Osteocyte (in vitro differentiated cells): Measurements from ENCODE around the gene PCYOX1L. TPM values are rescaled to one million over a fixed set of nuclear protein-coding genes. Genes with fewer than 3 reads are reported as not detected.

Source experiments
- DNase-seq: peaks from one replicate; pipeline ENCODE4 v3.0.0; 2021; ENCODE audit warnings: mixed read lengths; ENCODE audit not compliant: unreplicated experiment; ENCODE audit errors: extremely low spot score
- H3K27ac Mint-ChIP-seq: one replicate; pipeline ENCODE4 v1.8.0; 2021; ENCODE audit warnings: mild to moderate bottlenecking, mixed read lengths; ENCODE audit not compliant: unreplicated experiment
- H3K27me3 Mint-ChIP-seq: one replicate; pipeline ENCODE4 v1.8.0; 2021; ENCODE audit warnings: mixed read lengths; ENCODE audit not compliant: unreplicated experiment
- H3K36me3 Mint-ChIP-seq: one replicate; pipeline ENCODE4 v1.8.0; 2021; ENCODE audit warnings: mixed read lengths; ENCODE audit not compliant: unreplicated experiment
- H3K4me1 Mint-ChIP-seq: one replicate; pipeline ENCODE4 v1.8.0; 2021; ENCODE audit warnings: mixed read lengths; ENCODE audit not compliant: unreplicated experiment
- H3K4me3 Mint-ChIP-seq: one replicate; pipeline ENCODE4 v1.8.0; 2021; ENCODE audit warnings: mild to moderate bottlenecking, moderate library complexity, mixed read lengths; ENCODE audit not compliant: unreplicated experiment
- H3K9me3 Mint-ChIP-seq: one replicate; pipeline ENCODE4 v1.8.0; 2021; ENCODE audit warnings: mixed read lengths; ENCODE audit not compliant: unreplicated experiment
- CTCF ChIP-seq: fragments of 200-600 bp; sonication (generic); IDR thresholded peaks from 2 replicates; pipeline ENCODE4 v1.5.0; 2021; ENCODE audit warnings: antibody characterized with exemption, mild to moderate bottlenecking, moderate library complexity
- total RNA-seq: library from RNA; stranded (reverse); gene quantifications from 2 replicates; pipeline ENCODE4 v1.2.1, GENCODE V29; 2021

PCYOX1L gene
- total RNA-seq, 1 donor from 2014 or later = 7.7 TPM

- DNase-seq = no peak
- Mint-ChIP-seq H3K27ac (peak overlapping the region; percentile 87), H3K9me3 (no peaks in the 10 kb centered on the region), H3K4me3 (no peak overlapping the region), H3K4me1 (peaks cover 46% of the 10 kb centered on the region), H3K36me3 (no peaks in the 10 kb centered on the region), H3K27me3 (no peaks in the 10 kb centered on the region)
- no peak for TF ChIP-seq CTCF
These were observed 32.6 kb upstream of the PCYOX1L start for GRCh38 chr5:149325166-149325735.

GRCh38 chr5:149325894-149326293 is 32.0 kb upstream of the PCYOX1L start:
- Mint-ChIP-seq H3K27me3 (no peaks in the 10 kb centered on the region), H3K9me3 (no peaks in the 10 kb centered on the region), H3K4me1 (peaks cover 40% of the 10 kb centered on the region), H3K36me3 (no peaks in the 10 kb centered on the region), H3K4me3 (no peak overlapping the region), H3K27ac (peak overlapping the region; percentile 87)
- no peak for DNase-seq
- TF ChIP-seq CTCF = no peak

GRCh38 chr5:149326611-149327010 is 31.2 kb upstream of the PCYOX1L start:
- H3K36me3 Mint-ChIP-seq = no peaks in the 10 kb centered on the region
- H3K27me3 Mint-ChIP-seq = no peaks in the 10 kb centered on the region
- H3K4me3 Mint-ChIP-seq = no peak overlapping the region

GRCh38 chr5:149328177-149328576 is 29.7 kb upstream of the PCYOX1L start:
- no peaks in the 10 kb centered on the region for H3K9me3 Mint-ChIP-seq
- peaks cover 27% of the 10 kb centered on the region for H3K4me1 Mint-ChIP-seq
- H3K27ac Mint-ChIP-seq = no peak overlapping the region
- no peak for TF ChIP-seq CTCF
- no peaks in the 10 kb centered on the region for H3K36me3 Mint-ChIP-seq
- no peaks in the 10 kb centered on the region for H3K27me3 Mint-ChIP-seq
- no peak for DNase-seq
- H3K4me3 Mint-ChIP-seq = no peak overlapping the region

More at GRCh38 chr5:149326611-149327010, 31.2 kb upstream of the PCYOX1L start:
- no peak for DNase-seq
- peaks cover 35% of the 10 kb centered on the region for H3K4me1 Mint-ChIP-seq
- H3K27ac Mint-ChIP-seq = peak overlapping the region; percentile 53
- no peak for TF ChIP-seq CTCF
- no peaks in the 10 kb centered on the region for H3K9me3 Mint-ChIP-seq

GRCh38 chr5:149333711-149334443 is 24.0 kb upstream of the PCYOX1L start:
- H3K27ac Mint-ChIP-seq = peak overlapping the region; percentile 71
- no peaks in the 10 kb centered on the region for H3K27me3 Mint-ChIP-seq
- no peak for DNase-seq
- no peak for TF ChIP-seq CTCF
- H3K36me3 Mint-ChIP-seq = peaks cover 3% of the 10 kb centered on the region
- peaks cover 21% of the 10 kb centered on the region for H3K4me1 Mint-ChIP-seq
- no peaks in the 10 kb centered on the region for H3K9me3 Mint-ChIP-seq
- no peak overlapping the region for H3K4me3 Mint-ChIP-seq
